Type B pancreatic cell (in vitro differentiated cells): ENCODE results near the gene ZNF154. TPM values are rescaled to one million over a fixed set of nuclear protein-coding genes. Genes with fewer than 3 reads are reported as not detected.

ENCODE experiments used
- DNase-seq: peaks from one replicate; pipeline ENCODE4 v3.0.0; 2021; ENCODE audit warnings: mixed read lengths; ENCODE audit not compliant: unreplicated experiment; ENCODE audit errors: extremely low spot score
- H3K27ac Mint-ChIP-seq: 2 replicates; pipeline ENCODE4 v1.8.0; 2021; ENCODE audit warnings: mild to moderate bottlenecking, mixed read lengths
- H3K27me3 Mint-ChIP-seq: 2 replicates; pipeline ENCODE4 v1.8.0; 2021; ENCODE audit warnings: mixed read lengths
- H3K36me3 Mint-ChIP-seq: 2 replicates; pipeline ENCODE4 v1.8.0; 2021; ENCODE audit warnings: mixed read lengths
- H3K4me1 Mint-ChIP-seq: one replicate; pipeline ENCODE4 v1.8.0; 2021; ENCODE audit warnings: mixed read lengths; ENCODE audit not compliant: unreplicated experiment
- H3K4me3 Mint-ChIP-seq: 2 replicates; pipeline ENCODE4 v1.8.0; 2021; ENCODE audit warnings: mild to moderate bottlenecking, mixed read lengths
- H3K9me3 Mint-ChIP-seq: 2 replicates; pipeline ENCODE4 v1.8.0; 2021; ENCODE audit warnings: mixed read lengths
- total RNA-seq: library from RNA; stranded (reverse); gene quantifications from 2 replicates; pipeline ENCODE4 v1.2.1, GENCODE V29; 2021; ENCODE audit warnings: low replicate concordance
- TF ChIP-seq, protein P1 (sequence below): fragments of 200-600 bp; sonication (generic); conservative IDR thresholded peaks from 2 replicates; pipeline ENCODE4 v1.5.0; 2021; ENCODE audit warnings: antibody characterized with exemption, mild to moderate bottlenecking

Gene ZNF154
- total RNA-seq, 1 donor from 2014 or later, result 15.4 TPM

DNA sequence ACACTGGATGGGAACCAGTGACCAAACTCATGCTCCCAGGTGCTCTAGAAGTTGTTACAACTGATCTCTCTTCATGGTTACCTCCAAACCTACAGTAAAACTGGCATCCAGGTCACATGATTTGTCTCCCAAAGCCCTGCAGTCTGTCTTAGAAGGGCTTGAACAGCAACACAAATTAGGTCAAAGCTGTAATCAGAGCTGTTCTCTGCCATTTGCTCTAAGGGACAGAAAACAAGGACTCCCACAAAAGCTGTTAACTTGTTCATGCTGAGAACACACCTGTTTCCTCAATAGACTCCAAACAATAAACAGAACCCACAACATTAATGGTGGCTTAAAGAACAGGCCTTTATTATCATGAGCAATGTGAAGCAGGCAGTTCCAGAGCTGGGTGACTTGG is 10.4 kb upstream of the ZNF154 start:
- peaks cover 17% of the 10 kb centered on the region for H3K9me3 Mint-ChIP-seq
- no peak for DNase-seq
- no peaks in the 10 kb centered on the region for H3K4me1 Mint-ChIP-seq
- H3K36me3 Mint-ChIP-seq, result peaks cover 74% of the 10 kb centered on the region
- no peak overlapping the region for H3K4me3 Mint-ChIP-seq
- TF ChIP-seq, protein P1, sequence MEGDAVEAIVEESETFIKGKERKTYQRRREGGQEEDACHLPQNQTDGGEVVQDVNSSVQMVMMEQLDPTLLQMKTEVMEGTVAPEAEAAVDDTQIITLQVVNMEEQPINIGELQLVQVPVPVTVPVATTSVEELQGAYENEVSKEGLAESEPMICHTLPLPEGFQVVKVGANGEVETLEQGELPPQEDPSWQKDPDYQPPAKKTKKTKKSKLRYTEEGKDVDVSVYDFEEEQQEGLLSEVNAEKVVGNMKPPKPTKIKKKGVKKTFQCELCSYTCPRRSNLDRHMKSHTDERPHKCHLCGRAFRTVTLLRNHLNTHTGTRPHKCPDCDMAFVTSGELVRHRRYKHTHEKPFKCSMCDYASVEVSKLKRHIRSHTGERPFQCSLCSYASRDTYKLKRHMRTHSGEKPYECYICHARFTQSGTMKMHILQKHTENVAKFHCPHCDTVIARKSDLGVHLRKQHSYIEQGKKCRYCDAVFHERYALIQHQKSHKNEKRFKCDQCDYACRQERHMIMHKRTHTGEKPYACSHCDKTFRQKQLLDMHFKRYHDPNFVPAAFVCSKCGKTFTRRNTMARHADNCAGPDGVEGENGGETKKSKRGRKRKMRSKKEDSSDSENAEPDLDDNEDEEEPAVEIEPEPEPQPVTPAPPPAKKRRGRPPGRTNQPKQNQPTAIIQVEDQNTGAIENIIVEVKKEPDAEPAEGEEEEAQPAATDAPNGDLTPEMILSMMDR, result no peak
- no peak overlapping the region for H3K27ac Mint-ChIP-seq
- H3K27me3 Mint-ChIP-seq, result no peaks in the 10 kb centered on the region

DNA sequence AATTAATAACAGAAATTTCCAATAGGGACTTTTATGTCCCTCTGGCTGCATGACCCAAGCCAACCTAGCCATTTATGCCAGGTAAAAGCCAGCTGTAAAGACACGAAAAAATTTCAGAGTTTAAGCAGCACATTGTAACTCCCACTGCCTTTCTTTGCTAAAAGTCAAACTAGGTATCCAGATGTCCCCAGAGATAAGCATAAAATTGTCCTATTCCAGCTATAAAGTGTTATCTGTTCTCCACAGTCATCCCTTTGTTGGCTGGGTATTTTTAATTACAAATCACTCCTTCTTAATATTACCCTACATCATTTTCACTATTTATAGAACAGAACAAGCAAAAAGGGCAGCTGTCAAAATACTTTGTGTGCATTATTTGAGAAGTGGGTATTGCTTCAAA is 3.2 kb upstream of the ZNF154 start:
- TF ChIP-seq, protein P1, result no peak
- Mint-ChIP-seq H3K9me3 (peaks cover 21% of the 10 kb centered on the region), H3K27ac (no peak overlapping the region), H3K4me1 (peaks cover 14% of the 10 kb centered on the region), H3K4me3 (no peak overlapping the region), H3K27me3 (peaks cover 3% of the 10 kb centered on the region), H3K36me3 (peaks cover 48% of the 10 kb centered on the region)
- no peak for DNase-seq

DNA sequence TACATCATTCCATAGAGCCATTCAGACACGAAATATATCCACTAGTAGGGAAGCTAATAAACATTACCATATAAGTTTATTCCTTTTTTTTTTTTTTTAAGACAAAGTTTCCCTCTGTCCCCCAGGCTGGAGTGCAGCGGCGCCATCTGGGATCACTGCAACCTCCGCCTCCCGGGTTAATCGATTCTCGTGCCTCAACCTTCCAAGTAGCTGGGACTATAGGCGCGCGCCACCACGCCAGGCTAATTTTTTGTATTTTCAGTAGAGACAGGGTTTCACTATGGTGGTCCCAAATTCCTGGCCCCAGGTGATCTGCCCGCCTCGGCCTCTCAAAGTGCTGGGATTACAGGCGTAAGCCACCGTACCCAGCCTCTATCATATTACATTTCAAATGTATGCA is 612 bp upstream of the ZNF154 start:
- H3K4me1 Mint-ChIP-seq, result peaks cover 17% of the 10 kb centered on the region
- peaks cover 52% of the 10 kb centered on the region for H3K36me3 Mint-ChIP-seq
- peaks cover 3% of the 10 kb centered on the region for H3K27me3 Mint-ChIP-seq
- peak; percentile 20 for DNase-seq
- H3K27ac Mint-ChIP-seq, result peak overlapping the region; percentile 91
- peak overlapping the region; percentile 93 for H3K4me3 Mint-ChIP-seq
- TF ChIP-seq, protein P1, result no peak
- H3K9me3 Mint-ChIP-seq, result peaks cover 36% of the 10 kb centered on the region

DNA sequence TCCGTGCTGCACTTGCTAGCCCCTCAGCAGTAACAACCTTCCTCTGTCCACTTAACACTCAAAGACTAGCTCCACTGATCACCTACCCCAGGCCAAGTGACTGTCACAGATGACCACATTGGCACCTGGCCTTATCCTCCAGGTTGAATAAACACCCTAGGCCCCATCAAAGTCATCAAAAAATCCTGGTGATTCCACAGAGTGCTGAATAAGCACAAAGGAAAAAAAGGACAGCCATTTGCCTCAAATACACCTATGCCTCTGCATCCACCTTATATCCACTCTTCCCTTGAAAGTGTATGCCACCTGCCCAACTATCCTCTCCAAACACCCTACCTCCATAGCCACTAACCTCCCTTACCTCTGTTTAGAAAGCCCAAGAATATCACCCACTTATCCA is 2.7 kb downstream of the ZNF154 start:
- no peak for DNase-seq

DNA sequence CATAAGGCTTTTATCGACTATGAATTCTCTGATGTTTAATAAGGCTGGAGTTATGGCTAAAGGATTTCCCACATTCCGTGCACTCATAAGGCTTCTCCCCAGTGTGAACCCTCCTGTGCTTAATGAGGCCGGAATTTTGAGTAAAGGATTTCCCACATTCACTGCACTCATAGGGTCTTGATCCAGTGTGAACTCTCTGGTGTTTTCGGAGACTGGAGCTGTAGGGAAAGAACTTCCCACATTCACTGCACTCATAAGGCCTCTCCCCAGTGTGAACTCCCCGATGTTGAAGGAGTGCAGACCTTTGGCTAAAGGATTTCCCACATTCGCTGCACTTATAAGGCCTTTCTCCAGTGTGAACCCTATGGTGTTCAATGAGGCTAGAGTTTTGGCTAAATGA is 7.4 kb downstream of the ZNF154 start:
- H3K36me3 Mint-ChIP-seq, result peaks cover 89% of the 10 kb centered on the region

More for the DNA sequence above, 2.7 kb downstream of the ZNF154 start:
- Mint-ChIP-seq H3K9me3 (peaks cover 48% of the 10 kb centered on the region), H3K4me1 (peaks cover 17% of the 10 kb centered on the region), H3K4me3 (peak overlapping the region; percentile 61), H3K27ac (peak overlapping the region; percentile 50), H3K27me3 (peaks cover 3% of the 10 kb centered on the region), H3K36me3 (peaks cover 71% of the 10 kb centered on the region)
- TF ChIP-seq, protein P1, result no peak

More for the DNA sequence above, 7.4 kb downstream of the ZNF154 start:
- Mint-ChIP-seq H3K4me3 (no peak overlapping the region), H3K4me1 (no peaks in the 10 kb centered on the region), H3K9me3 (peaks cover 58% of the 10 kb centered on the region), H3K27ac (no peak overlapping the region), H3K27me3 (no peaks in the 10 kb centered on the region)
- DNase-seq, result no peak
- TF ChIP-seq, protein P1, result no peak
